Measurements from ENCODE around the gene PHKG1.
A peak's percentile ranks its signal among the peaks of the same experiment; 100 is the strongest.
"Not testable (repeated sequence)": the region's sequence is repeated elsewhere in the genome, so short reads cannot be mapped to it uniquely, and the experiment has no call there.

Gene PHKG1

DNA sequence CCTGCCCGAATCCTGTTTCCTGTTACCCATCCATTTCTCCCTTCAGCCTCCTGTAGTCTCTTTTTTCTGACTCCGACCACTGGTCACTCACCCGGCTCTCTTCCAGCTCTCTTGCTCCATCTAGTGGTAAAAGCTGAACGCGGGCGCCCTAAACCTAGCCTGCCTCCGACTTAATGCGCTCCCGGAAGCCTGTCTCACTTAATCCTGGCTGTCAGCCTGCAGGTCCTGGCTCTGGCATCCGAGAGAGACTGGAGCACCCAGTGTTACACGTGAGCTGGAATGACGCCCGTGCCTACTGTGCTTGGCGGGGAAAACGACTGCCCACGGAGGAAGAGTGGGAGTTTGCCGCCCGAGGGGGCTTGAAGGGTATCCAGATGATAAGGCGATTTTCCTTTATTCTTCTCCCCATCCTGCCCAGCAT is 18.4 kb downstream of the PHKG1 start:
- DNase-seq (ENCODE audit: low spot score), result peak; percentile 82
- CTCF ChIA-PET, result interaction anchor here (0.6 to 1.2 kb wide), 7 partner anchors 18 to 433 kb away, joined by 3 to 6 read pairs (median 4); partner anchors contain the start of gene PHKG1
- TF ChIP-seq, protein P1, sequence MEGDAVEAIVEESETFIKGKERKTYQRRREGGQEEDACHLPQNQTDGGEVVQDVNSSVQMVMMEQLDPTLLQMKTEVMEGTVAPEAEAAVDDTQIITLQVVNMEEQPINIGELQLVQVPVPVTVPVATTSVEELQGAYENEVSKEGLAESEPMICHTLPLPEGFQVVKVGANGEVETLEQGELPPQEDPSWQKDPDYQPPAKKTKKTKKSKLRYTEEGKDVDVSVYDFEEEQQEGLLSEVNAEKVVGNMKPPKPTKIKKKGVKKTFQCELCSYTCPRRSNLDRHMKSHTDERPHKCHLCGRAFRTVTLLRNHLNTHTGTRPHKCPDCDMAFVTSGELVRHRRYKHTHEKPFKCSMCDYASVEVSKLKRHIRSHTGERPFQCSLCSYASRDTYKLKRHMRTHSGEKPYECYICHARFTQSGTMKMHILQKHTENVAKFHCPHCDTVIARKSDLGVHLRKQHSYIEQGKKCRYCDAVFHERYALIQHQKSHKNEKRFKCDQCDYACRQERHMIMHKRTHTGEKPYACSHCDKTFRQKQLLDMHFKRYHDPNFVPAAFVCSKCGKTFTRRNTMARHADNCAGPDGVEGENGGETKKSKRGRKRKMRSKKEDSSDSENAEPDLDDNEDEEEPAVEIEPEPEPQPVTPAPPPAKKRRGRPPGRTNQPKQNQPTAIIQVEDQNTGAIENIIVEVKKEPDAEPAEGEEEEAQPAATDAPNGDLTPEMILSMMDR (conservative IDR thresholded peaks at IDR 0.05; ENCODE audit: low read depth), result peak; percentile 96
- H3K27ac ChIP-seq, result peak overlapping the region; percentile 54
- POLR2A ChIA-PET (ENCODE audit: low non-redundant PET), result no interaction called here

DNA sequence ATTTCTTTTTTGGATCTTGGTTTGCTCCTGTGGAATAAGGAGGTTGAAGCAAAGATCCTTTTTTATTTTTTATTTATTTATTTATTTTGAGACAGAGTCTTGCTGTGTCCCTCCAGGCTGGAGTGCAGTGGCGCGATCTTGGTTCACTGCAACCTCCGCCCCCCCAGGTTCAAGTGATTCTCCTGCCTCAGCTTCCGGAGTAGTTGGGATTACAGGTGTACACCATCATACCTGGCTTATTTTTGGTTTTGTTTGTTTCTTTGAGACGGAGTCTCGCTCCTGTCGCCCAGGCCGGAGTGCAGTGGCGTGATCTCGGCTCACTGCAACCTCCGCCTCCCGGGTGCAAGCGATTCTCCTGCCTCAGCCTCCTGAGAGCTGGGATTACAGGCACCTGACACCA is 26.4 kb downstream of the PHKG1 start:
- DNase-seq (ENCODE audit: low spot score); H3K27ac ChIP-seq; POLR2A ChIA-PET (ENCODE audit: low non-redundant PET); CTCF ChIA-PET: not testable (repeated sequence)

DNA sequence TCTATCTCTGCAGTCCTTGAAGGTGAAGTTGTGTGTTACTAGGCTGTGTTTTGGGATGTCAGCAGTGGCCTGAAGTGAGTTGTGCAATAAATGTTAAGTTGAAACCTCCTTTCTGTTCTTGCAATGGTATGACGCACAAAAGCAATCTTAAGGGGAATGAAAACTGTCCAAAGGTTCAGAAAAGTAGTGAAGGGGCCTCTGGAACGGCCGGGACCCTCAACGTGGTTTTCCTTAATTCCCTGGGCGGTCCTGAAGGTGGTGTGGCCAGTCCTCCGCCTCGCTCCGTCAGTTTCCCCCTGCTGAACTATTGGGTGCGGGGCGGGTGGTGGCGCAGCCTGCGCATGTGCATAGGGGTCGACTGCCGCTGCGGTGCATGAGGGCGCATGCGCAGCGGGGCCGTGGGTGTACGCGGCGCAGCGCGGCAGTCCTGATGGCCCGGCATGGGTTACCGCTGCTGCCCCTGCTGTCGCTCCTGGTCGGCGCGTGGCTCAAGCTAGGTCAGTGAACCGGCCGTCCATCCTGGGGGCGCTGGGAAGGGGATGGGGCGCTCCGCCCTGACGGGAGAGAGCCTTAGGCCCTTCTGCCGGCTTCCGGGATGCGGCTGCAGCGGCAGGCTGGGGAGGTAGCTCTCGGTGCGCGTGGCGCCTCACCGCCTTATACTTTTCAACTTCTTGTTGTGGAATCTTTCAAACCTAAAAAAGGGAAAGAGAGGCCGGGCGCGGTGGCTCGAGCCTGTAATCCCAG is 28.7 kb downstream of the PHKG1 start, which contains the start of gene SUMF2:
Gene SUMF2 (plus strand): TSS at position 405 of the 744 bp plus-strand sequence. CDS start 26 bp downstream, at position 431.
- CTCF ChIA-PET, result no interaction called here
- H3K27ac ChIP-seq, result peak within 1 kb of the TSS; percentile 92
- POLR2A ChIA-PET (ENCODE audit: low non-redundant PET), result interaction anchor here (1.1 kb wide), 1 partner anchor 13 kb away, joined by 7 read pairs; the partner anchor contains the start of genes CCT6A and PSPH
- TF ChIP-seq, protein P1 (conservative IDR thresholded peaks at IDR 0.05; ENCODE audit: low read depth), result peak; percentile 23; the same call in 1 of the 2 replicates
- DNase-seq (ENCODE audit: low spot score), result peak; percentile 98

DNA sequence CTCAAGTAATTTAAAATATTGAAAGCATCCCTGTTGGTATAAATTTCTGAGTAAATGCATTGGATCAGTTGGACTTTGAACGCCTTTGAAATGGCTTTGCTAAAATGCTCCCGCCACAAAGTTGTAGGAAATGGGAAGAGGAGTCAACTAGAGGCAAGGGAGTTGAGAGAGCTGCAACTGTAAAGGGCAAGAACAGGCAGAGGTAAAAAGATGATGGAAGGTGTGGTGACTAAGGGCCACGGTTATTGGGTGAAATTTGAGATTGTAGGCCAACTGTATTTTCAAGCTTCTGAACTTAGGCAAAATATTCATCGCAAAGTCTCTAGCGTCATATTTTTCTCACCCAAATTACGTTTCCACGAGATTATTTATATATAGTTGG is 29.3 kb downstream of the PHKG1 start:
- DNase-seq (ENCODE audit: low spot score), result no peak
- ChIA-PET POLR2A (ENCODE audit: low non-redundant PET) (no interaction called here), CTCF (no interaction called here)
- H3K27ac ChIP-seq, result peak overlapping the region; percentile 92
- TF ChIP-seq, protein P1 (conservative IDR thresholded peaks at IDR 0.05; ENCODE audit: low read depth), result no peak

DNA sequence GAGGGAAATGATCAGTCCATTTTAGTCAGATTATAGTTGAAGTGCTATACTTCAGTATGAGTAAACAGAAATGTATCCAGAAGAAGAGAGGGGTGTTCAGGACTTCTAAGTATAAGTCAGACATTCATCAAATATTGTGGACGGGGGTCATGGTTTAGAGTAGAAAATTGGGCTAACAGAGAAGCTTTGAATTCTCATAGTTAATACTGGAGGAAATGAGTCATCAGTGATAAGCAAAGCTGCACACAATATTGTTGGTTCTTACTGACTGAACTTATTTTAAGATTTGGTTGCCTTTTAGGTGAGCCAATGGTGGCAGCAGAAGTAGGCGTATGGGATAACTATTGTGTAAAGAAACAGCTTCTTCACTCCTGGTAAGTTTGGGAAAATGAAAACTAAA is 30.4 kb downstream of the PHKG1 start:
- ChIA-PET POLR2A (ENCODE audit: low non-redundant PET) (interaction anchor here (0.7 kb wide), 1 partner anchor 11 kb away, joined by 3 read pairs; the partner anchor contains the start of genes CCT6A and PSPH), CTCF (interaction anchor here (0.6 kb wide), 1 partner anchor 8 kb away, joined by 3 read pairs; no protein-coding TSS in a partner anchor)
- H3K27ac ChIP-seq, result no peak overlapping the region
- TF ChIP-seq, protein P1 (conservative IDR thresholded peaks at IDR 0.05; ENCODE audit: low read depth), result no peak
- DNase-seq (ENCODE audit: low spot score), result no peak

DNA sequence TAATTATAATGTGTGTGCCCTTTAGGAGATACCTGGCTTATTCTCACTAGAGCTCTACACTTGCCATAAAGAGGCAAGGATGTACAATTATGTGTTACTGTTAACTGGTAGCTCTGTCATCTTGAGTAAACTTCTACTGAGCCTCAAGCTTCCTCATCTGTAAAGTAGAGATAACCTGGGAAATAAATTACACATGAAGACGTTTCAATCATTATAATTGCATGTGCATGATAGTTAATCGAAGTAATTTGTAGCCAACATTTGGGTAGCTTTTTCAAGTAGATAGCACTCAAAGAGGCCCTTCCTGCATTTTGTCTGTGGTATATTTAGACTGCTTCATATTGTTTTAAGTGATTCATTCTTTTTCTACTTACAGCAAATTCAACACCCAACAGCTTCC is 38.8 kb downstream of the PHKG1 start:
- no peak for DNase-seq (ENCODE audit: low spot score)
- POLR2A ChIA-PET (ENCODE audit: low non-redundant PET), result interaction anchor here (0.5 kb wide), 1 partner anchor 48 kb away, joined by 6 read pairs; no protein-coding TSS in a partner anchor
- H3K27ac ChIP-seq, result no peak overlapping the region
- CTCF ChIA-PET, result interaction anchor here (0.6 kb wide), 1 partner anchor 9 kb away, joined by 3 read pairs; no protein-coding TSS in a partner anchor
- TF ChIP-seq, protein P1 (conservative IDR thresholded peaks at IDR 0.05; ENCODE audit: low read depth), result no peak

DNA sequence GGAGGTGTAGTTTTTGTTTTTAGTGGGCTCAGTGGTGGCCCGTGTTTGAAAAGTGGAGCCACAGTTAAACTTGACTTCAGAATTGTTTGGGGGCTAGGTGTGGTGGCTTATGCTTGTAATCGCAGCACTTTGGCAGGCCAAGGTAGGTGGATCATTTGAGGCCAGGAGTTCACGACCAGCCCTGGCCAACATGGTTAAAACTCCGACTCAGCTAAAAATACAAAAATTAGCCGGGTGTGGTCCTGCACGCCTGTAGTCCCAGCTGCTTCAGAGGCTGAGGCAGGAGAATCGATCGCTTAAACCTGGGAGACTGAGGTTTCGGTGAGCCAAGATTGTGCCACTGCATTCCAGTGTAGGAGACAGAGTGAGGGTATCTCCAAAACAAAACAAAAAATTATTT is 39.4 kb downstream of the PHKG1 start:
- ChIA-PET CTCF (interaction anchor here (0.7 kb wide), 1 partner anchor 21 kb away, joined by 3 read pairs; no protein-coding TSS in a partner anchor), POLR2A (ENCODE audit: low non-redundant PET) (interaction anchor here (0.5 kb wide), 1 partner anchor 47 kb away, joined by 6 read pairs; no protein-coding TSS in a partner anchor)
- no peak for DNase-seq (ENCODE audit: low spot score)
- TF ChIP-seq, protein P1 (conservative IDR thresholded peaks at IDR 0.05; ENCODE audit: low read depth), result no peak
- H3K27ac ChIP-seq, result peak overlapping the region; percentile 47
